GM12878 (cell line): ENCODE results near the gene ZBTB42. TPM values are rescaled to one million over a fixed set of nuclear protein-coding genes. Genes with fewer than 3 reads are reported as not detected.

Source experiments
- ATAC-seq: fragments of 200-7000 bp; cut with Tn5 transposase; 3 replicates; pipeline ENCODE4 v1.9.1; 2020; ENCODE audit warnings: mild to moderate bottlenecking, moderate library complexity
- BruUV-seq: library from RNA; stranded (reverse); fragments of 400-500 nt; replicated peaks from 2 replicates; lab custom pipeline; 2021; lab: Mats Ljungman, UMichigan
- CTCF ChIA-PET: fragments of 300-600 bp; sonication (Branson Sonifier 250); formaldehyde crosslinking; extraction: SDS; loops from one replicate; lab custom pipeline; 2021; ENCODE audit warnings: inconsistent platforms; lab: Yijun Ruan, JAX
- POLR2A ChIA-PET: fragments of 350-600 bp; formaldehyde crosslinking; extraction: SDS; loops from one replicate; lab custom pipeline; 2021; ENCODE audit warnings: inconsistent platforms; lab: Charles Lee
- RAD21 ChIA-PET: fragments of 300-600 bp; sonication (Branson Sonifier 250); formaldehyde crosslinking; loops from one replicate; lab custom pipeline; 2023; ENCODE audit warnings: antibody characterized with exemption; ENCODE audit not compliant: unreplicated experiment; lab: Charles Lee
- SMC1A ChIA-PET: fragments of 300-600 bp; sonication (Branson Sonifier 250); formaldehyde crosslinking; loops from one replicate; lab custom pipeline; 2023; ENCODE audit not compliant: unreplicated experiment, uncharacterized antibody; lab: Charles Lee
- DNase-seq: peaks from one replicate; pipeline ENCODE4 v3.0.0-alpha.2; 2011; ENCODE audit warnings: low read depth, low spot score
- FAIRE-seq: peaks from 3 replicates; lab custom pipeline; 2011; peaks lifted over from hg19 to GRCh38; lab: Jason Lieb, UNC
- H2AFZ ChIP-seq: 2 replicates; pipeline ENCODE4 v1.6.0; 2011; ENCODE audit warnings: low read depth, low read length, control low read depth; ENCODE audit not compliant: control insufficient read depth
- H3K27ac ChIP-seq: 2 replicates; pipeline ENCODE4 v1.5.1; 2011; ENCODE audit warnings: control low read depth; ENCODE audit not compliant: control insufficient read depth, insufficient read depth
- H3K27me3 ChIP-seq, 2 experiments: replicated peaks in 1 of 2; 2 replicates each; pipeline versions ENCODE4 v1.6.0 to v1.6.1; 2011; ENCODE audit warnings: low read length in 1 of 2; ENCODE audit not compliant: control insufficient read depth in 2 of 2, insufficient read depth in 2 of 2
- H3K36me3 ChIP-seq, 2 experiments: 2 replicates each; pipeline ENCODE4 v1.5.1; 2011; ENCODE audit warnings: low read length in 1 of 2; ENCODE audit not compliant: control insufficient read depth in 2 of 2, insufficient read depth in 2 of 2
- H3K4me1 ChIP-seq: 2 replicates; pipeline ENCODE4 v1.6.1; 2011; ENCODE audit warnings: mild to moderate bottlenecking, low read length, moderate library complexity, mixed read lengths; ENCODE audit not compliant: control insufficient read depth, insufficient read depth
- H3K4me2 ChIP-seq: 2 replicates; pipeline ENCODE4 v1.6.0; 2011; ENCODE audit warnings: control low read depth; ENCODE audit not compliant: control insufficient read depth, insufficient read depth
- H3K4me3 ChIP-seq: fragments of 200-600 bp; sonication (generic); 2 replicates; pipeline ENCODE4 v1.5.1; 2016
- H3K79me2 ChIP-seq: 2 replicates; pipeline ENCODE4 v1.6.0; 2011; ENCODE audit warnings: low read length; ENCODE audit not compliant: control insufficient read depth, insufficient read depth
- H3K9ac ChIP-seq: 2 replicates; pipeline ENCODE4 v1.8.0; 2011; ENCODE audit warnings: low read length, control low read depth, mixed read lengths; ENCODE audit not compliant: control insufficient read depth, insufficient read depth
- H3K9me3 ChIP-seq: replicated peaks from 3 replicates; pipeline ENCODE4 v1.5.1; 2011; ENCODE audit warnings: mild to moderate bottlenecking, low read length; ENCODE audit not compliant: control insufficient read depth, insufficient read depth
- H4K20me1 ChIP-seq: 2 replicates; pipeline ENCODE4 v1.6.0; 2011; ENCODE audit not compliant: control insufficient read depth, insufficient read depth
- CEBPZ ChIP-seq: fragments of 150-350 bp; IDR thresholded peaks from 2 replicates; pipeline ENCODE4 v1.6.1; 2016; ENCODE audit warnings: low read depth, low read length
- IRF4 ChIP-seq: IDR thresholded peaks from 2 replicates; pipeline ENCODE4 v1.6.1; 2011; ENCODE audit warnings: low read depth, low read length
- MEF2B ChIP-seq: fragments of 450-650 bp; IDR thresholded peaks from 2 replicates; pipeline ENCODE4 v1.6.1; 2018; ENCODE audit warnings: mild to moderate bottlenecking, moderate library complexity; ENCODE audit not compliant: partially characterized antibody, poor library complexity, severe bottlenecking
- RAD51 ChIP-seq: fragments of 450-650 bp; IDR thresholded peaks from 2 replicates; pipeline ENCODE4 v1.6.1; 2016; ENCODE audit warnings: moderate library complexity, mild to moderate bottlenecking, inconsistent platforms
- RBBP5 ChIP-seq: fragments of 200-600 bp; sonication (generic); conservative IDR thresholded peaks from 2 replicates; pipeline ENCODE4 v1.6.1; 2016
- RCOR1 ChIP-seq: conservative IDR thresholded peaks from 2 replicates; pipeline ENCODE4 v1.6.1; 2012; ENCODE audit warnings: low read depth, low read length, improper control_type of control experiment
- RUNX3 ChIP-seq: IDR thresholded peaks from 2 replicates; pipeline ENCODE4 v1.6.1; 2012; ENCODE audit warnings: low read length, inconsistent platforms
- SKIL ChIP-seq: fragments of 450-650 bp; IDR thresholded peaks from 2 replicates; pipeline ENCODE4 v1.6.1; 2017; ENCODE audit warnings: mild to moderate bottlenecking, low read depth, inconsistent platforms; ENCODE audit not compliant: poor library complexity, severe bottlenecking
- TCF3 ChIP-seq: IDR thresholded peaks from 2 replicates; pipeline ENCODE4 v1.6.1; 2012; ENCODE audit warnings: low read depth, mild to moderate bottlenecking, low read length, borderline replicate concordance; ENCODE audit not compliant: insufficient read depth
- ZNF24 ChIP-seq: fragments of 450-650 bp; IDR thresholded peaks from 2 replicates; pipeline ENCODE4 v1.6.1; 2017; ENCODE audit warnings: antibody characterized with exemption, mild to moderate bottlenecking
- ZNF274 ChIP-seq: IDR thresholded peaks from one replicate; pipeline ENCODE4 v1.8.0; 2011; ENCODE audit not compliant: insufficient read length, insufficient read depth
- WGBS: methylation state at CpG from one replicate; pipeline ENCODE4 v1.1.6; 2016; ENCODE audit warnings: low lambda C conversion rate; ENCODE audit not compliant: insufficient replicate concordance, insufficient coverage; ENCODE audit errors: missing lambda C conversion rate; 5-methylcytosine and 5-hydroxymethylcytosine counted together
- in situ Hi-C: fragments of 300-500 bp; cut with MboI; formaldehyde crosslinking; loops from 9 replicates; pipeline ENCODE4 v1.14.3; 2018; ENCODE audit warnings: mixed read lengths
- intact Hi-C: fragments of 100-400 bp; cut with micrococcal nuclease; formaldehyde crosslinking; loops from one replicate; pipeline ENCODE4 v1.14.2; 2022; ENCODE audit not compliant: unreplicated experiment
- polyA plus RNA-seq, 11 experiments: library from polyadenylated mRNA; depleted of rRNA in 4 of 11; unstranded in 6 of 11; stranded (reverse) in 5 of 11; fragments of >200 nt; fragmentation: Nextera tagmentation in 4 of 11; fragmentation: Illumina TruSeq in 1 of 11; extraction: Ambion mirVana in 4 of 11; extraction: Trizol in 1 of 11; gene quantifications; 1 replicate in 1 of 11; 2 replicates in 10 of 11; pipeline versions ENCODE4 v1.2.1 to v1.2.3, GENCODE V29; 2011 to 2016; ENCODE audit warnings: inconsistent platforms in 2 of 11, missing spikeins in 2 of 11, low read depth in 1 of 11
- total RNA-seq, 4 experiments: library from RNA; depleted of rRNA in 3 of 4; stranded (reverse); fragments of >200 nt in 3 of 4; fragmentation: Illumina TruSeq in 1 of 4; extraction: Trizol in 1 of 4; gene quantifications; 2 replicates each; pipeline versions ENCODE4 v1.2.1 to v1.2.3, GENCODE V29; 2013 to 2021
- TF ChIP-seq, protein P1 (sequence below): fragments of 450-650 bp; IDR thresholded peaks from 2 replicates; pipeline ENCODE4 v1.6.1; 2017; ENCODE audit warnings: mild to moderate bottlenecking

Gene ZBTB42
- total and polyA plus RNA-seq, 10 of the 15 experiments (the other 5 are each of a cell fraction or from before 2014, with no cell fraction given) = 0.05 to 1.2 (median 0.37) TPM; not detected in 2

- TF ChIP-seq ZNF24 = no peak
These were observed 22.1 kb downstream of the ZBTB42 start (continued) for GRCh38 chr14:104822821-104823615.

- no peak for ATAC-seq
- no peaks in the 10 kb centered on the region for H4K20me1 ChIP-seq
- no peaks in the 10 kb centered on the region for H3K36me3 ChIP-seq
- ChIA-PET RAD21 (no interaction called here), CTCF (no interaction called here), POLR2A (no interaction called here), SMC1A (interaction anchor here (2.0 kb wide), 1 partner anchor 59 kb away, joined by 4 read pairs; no protein-coding TSS in a partner anchor)
- H3K9ac ChIP-seq = no peak overlapping the region
- peaks cover 5% of the 10 kb centered on the region; the same call in 1 of the 2 replicates for H3K4me1 ChIP-seq
- H3K79me2 ChIP-seq = no peaks in the 10 kb centered on the region
- no peaks in the 10 kb centered on the region; the same call in 2 of the 3 replicates for H3K9me3 ChIP-seq
- no peak overlapping the region for H3K4me3 ChIP-seq
- no TSS peak for BruUV-seq
- 85% methylated on average over 2 of the region's 2 CpGs for WGBS
- H2AFZ ChIP-seq = no peak overlapping the region
- peaks cover 0 to 3% of the 10 kb centered on the region in 2 experiments; a peak in 1 of 4 replicates for H3K27me3 ChIP-seq
- FAIRE-seq = no peak
- intact Hi-C loops (no loop called here), in situ Hi-C loops (loop anchor here (5.0 kb wide), 1 partner anchor 57 kb away; no protein-coding TSS in a partner anchor)
- no peak for DNase-seq
- no peak overlapping the region for H3K27ac ChIP-seq
- H3K4me2 ChIP-seq = no peak overlapping the region
- TF ChIP-seq RUNX3 = no peak
- no peak for TF ChIP-seq SKIL
- no peak for TF ChIP-seq TCF3
- TF ChIP-seq RCOR1 = no peak
- no peak for TF ChIP-seq ZNF274
- TF ChIP-seq CEBPZ = no peak
- TF ChIP-seq IRF4 = no peak
- no peak for TF ChIP-seq MEF2B
- no peak for TF ChIP-seq RAD51
- no peak for TF ChIP-seq RBBP5
- TF ChIP-seq, protein P1, sequence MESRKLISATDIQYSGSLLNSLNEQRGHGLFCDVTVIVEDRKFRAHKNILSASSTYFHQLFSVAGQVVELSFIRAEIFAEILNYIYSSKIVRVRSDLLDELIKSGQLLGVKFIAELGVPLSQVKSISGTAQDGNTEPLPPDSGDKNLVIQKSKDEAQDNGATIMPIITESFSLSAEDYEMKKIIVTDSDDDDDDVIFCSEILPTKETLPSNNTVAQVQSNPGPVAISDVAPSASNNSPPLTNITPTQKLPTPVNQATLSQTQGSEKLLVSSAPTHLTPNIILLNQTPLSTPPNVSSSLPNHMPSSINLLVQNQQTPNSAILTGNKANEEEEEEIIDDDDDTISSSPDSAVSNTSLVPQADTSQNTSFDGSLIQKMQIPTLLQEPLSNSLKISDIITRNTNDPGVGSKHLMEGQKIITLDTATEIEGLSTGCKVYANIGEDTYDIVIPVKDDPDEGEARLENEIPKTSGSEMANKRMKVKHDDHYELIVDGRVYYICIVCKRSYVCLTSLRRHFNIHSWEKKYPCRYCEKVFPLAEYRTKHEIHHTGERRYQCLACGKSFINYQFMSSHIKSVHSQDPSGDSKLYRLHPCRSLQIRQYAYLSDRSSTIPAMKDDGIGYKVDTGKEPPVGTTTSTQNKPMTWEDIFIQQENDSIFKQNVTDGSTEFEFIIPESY = no peak
These were observed 23.6 kb downstream of the ZBTB42 start for GRCh38 chr14:104824353-104824997.
